ENCODE data around the gene RBM43. TPM values are rescaled to one million over a fixed set of nuclear protein-coding genes. Genes with fewer than 3 reads are reported as not detected.

Gene RBM43
- total RNA-seq, 2 donors from 2014 or later, result 1.1 to 2.4 TPM

DNA sequence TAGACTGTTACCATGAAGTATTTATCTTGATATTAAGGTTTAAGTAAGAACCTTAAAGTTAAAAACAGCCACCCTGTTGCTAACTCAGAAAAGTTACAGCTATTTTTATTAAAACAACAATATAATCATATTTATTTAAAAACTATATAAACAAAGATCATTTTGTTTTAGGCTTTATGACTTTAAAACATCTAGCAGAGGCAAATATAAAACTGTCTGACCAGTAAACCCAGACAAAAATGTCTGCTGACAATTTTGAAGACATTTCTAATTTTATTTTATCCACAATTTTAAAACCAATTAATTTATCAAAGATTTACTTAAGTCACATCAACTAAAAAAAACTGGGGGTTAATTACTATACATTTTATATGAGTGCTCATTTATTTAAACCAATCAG lies 14.2 kb downstream of the RBM43 start:
- peaks cover 19% of the 10 kb centered on the region for H3K9me3 Mint-ChIP-seq
- H3K27me3 ChIP-seq (ENCODE audit: control insufficient read depth, insufficient read depth, low read length, poor library complexity, severe bottlenecking), result no peaks in the 10 kb centered on the region
- H3K36me3 ChIP-seq (ENCODE audit: control insufficient read depth, insufficient read depth, low read length), result no peaks in the 10 kb centered on the region
- H3K27ac Mint-ChIP-seq, result no peak overlapping the region
- H3K9ac ChIP-seq (ENCODE audit: extremely low read depth, low read length, poor library complexity, severe bottlenecking), result no peak overlapping the region
- no peaks in the 10 kb centered on the region for H3K4me1 Mint-ChIP-seq
- H3K4me3 ChIP-seq (ENCODE audit: low read length), result no peak overlapping the region
- no peak for DNase-seq
- no peaks in the 10 kb centered on the region for H3K27me3 Mint-ChIP-seq (ENCODE audit: insufficient read depth)
- H3K36me3 Mint-ChIP-seq (ENCODE audit: low read depth), result peaks cover 26% of the 10 kb centered on the region
- peaks cover 9% of the 10 kb centered on the region for H3K9me3 ChIP-seq (ENCODE audit: control insufficient read depth, low read length)
- TF ChIP-seq, protein P1, sequence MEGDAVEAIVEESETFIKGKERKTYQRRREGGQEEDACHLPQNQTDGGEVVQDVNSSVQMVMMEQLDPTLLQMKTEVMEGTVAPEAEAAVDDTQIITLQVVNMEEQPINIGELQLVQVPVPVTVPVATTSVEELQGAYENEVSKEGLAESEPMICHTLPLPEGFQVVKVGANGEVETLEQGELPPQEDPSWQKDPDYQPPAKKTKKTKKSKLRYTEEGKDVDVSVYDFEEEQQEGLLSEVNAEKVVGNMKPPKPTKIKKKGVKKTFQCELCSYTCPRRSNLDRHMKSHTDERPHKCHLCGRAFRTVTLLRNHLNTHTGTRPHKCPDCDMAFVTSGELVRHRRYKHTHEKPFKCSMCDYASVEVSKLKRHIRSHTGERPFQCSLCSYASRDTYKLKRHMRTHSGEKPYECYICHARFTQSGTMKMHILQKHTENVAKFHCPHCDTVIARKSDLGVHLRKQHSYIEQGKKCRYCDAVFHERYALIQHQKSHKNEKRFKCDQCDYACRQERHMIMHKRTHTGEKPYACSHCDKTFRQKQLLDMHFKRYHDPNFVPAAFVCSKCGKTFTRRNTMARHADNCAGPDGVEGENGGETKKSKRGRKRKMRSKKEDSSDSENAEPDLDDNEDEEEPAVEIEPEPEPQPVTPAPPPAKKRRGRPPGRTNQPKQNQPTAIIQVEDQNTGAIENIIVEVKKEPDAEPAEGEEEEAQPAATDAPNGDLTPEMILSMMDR (conservative IDR thresholded peaks at IDR 0.05), result no peak
- H3K4me1 ChIP-seq (ENCODE audit: control insufficient read depth, insufficient read depth, low read length), result no peaks in the 10 kb centered on the region
- no peak overlapping the region for H3K27ac ChIP-seq (ENCODE audit: low read depth, low read length)
- no peak overlapping the region for H3K4me3 Mint-ChIP-seq

DNA sequence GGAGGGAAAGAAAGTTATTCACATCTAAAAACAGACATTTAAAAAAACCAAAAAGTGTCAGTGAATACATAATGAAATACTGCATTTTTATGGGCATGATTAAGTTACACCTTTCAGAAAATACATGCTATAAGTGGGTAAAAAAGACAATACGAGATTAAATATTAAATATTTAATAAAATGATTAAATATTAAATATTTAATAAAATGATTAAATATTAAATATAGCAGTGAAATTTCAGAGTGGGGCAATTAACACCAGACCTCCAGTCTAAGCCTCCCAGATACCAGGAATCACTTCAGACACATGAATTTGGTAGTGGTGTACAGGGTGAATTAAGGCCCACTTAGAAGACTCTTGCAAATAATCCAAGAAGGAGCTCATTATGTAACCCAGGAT lies 15.5 kb downstream of the RBM43 start:
- Histone ChIP-seq H3K9me3 (ENCODE audit: control insufficient read depth, low read length) (peaks cover 9% of the 10 kb centered on the region), H3K4me1 (ENCODE audit: control insufficient read depth, insufficient read depth, low read length) (no peaks in the 10 kb centered on the region), H3K36me3 (ENCODE audit: control insufficient read depth, insufficient read depth, low read length) (no peaks in the 10 kb centered on the region), H3K27ac (ENCODE audit: low read depth, low read length) (no peak overlapping the region), H3K9ac (ENCODE audit: extremely low read depth, low read length, poor library complexity, severe bottlenecking) (no peak overlapping the region), H3K27me3 (ENCODE audit: control insufficient read depth, insufficient read depth, low read length, poor library complexity, severe bottlenecking) (no peaks in the 10 kb centered on the region), H3K4me3 (ENCODE audit: low read length) (no peak overlapping the region)
- Mint-ChIP-seq H3K27ac (no peak overlapping the region), H3K27me3 (ENCODE audit: insufficient read depth) (no peaks in the 10 kb centered on the region), H3K4me3 (no peak overlapping the region), H3K36me3 (ENCODE audit: low read depth) (peaks cover 19% of the 10 kb centered on the region), H3K9me3 (peaks cover 19% of the 10 kb centered on the region), H3K4me1 (no peaks in the 10 kb centered on the region)
- no peak for DNase-seq
- no CpG with 5 or more reads among the region's 1 CpG for WGBS, 2 experiments (ENCODE audit: insufficient coverage in 1 of 2, insufficient read length in 1 of 2)
- TF ChIP-seq, protein P1 (conservative IDR thresholded peaks at IDR 0.05), result no peak

DNA sequence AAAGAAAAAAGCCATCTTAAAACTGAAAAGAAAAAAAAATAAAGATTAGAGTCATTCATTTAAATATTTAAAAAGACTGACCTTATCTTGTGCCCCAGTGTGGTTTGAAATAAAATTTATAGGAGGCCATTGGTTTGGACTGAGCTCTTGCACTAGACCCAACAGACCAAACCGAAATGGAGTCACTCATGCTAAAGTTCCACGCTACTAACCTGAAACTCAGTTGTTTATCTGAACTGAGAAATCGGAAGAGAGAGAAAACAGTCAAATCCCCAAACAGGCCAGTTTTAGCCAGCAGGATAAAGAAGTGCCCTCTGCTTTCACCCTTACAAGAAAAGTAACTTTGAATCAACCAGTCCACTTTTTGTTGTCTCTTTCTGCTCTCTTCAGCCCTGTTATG lies 18.2 kb downstream of the RBM43 start:
- no peak overlapping the region for H3K27ac ChIP-seq (ENCODE audit: low read depth, low read length)
- H3K4me1 Mint-ChIP-seq, result no peaks in the 10 kb centered on the region
- peaks cover under 1% of the 10 kb centered on the region for H3K36me3 Mint-ChIP-seq (ENCODE audit: low read depth)
- WGBS, 2 experiments (ENCODE audit: insufficient coverage in 1 of 2, insufficient read length in 1 of 2), result 93 to 97% methylated on average over 3 of the region's 3 CpGs
- H3K9me3 ChIP-seq (ENCODE audit: control insufficient read depth, low read length), result peaks cover 4% of the 10 kb centered on the region
- no peak overlapping the region for H3K9ac ChIP-seq (ENCODE audit: extremely low read depth, low read length, poor library complexity, severe bottlenecking)
- no peak overlapping the region for H3K4me3 Mint-ChIP-seq
- no peaks in the 10 kb centered on the region for H3K27me3 ChIP-seq (ENCODE audit: control insufficient read depth, insufficient read depth, low read length, poor library complexity, severe bottlenecking)
- H3K4me3 ChIP-seq (ENCODE audit: low read length), result no peak overlapping the region
- TF ChIP-seq, protein P1 (conservative IDR thresholded peaks at IDR 0.05), result no peak
- no peak overlapping the region for H3K27ac Mint-ChIP-seq
- DNase-seq, result no peak
- H3K27me3 Mint-ChIP-seq (ENCODE audit: insufficient read depth), result no peaks in the 10 kb centered on the region
- H3K9me3 Mint-ChIP-seq, result peaks cover 4% of the 10 kb centered on the region
- no peaks in the 10 kb centered on the region for H3K4me1 ChIP-seq (ENCODE audit: control insufficient read depth, insufficient read depth, low read length)
- H3K36me3 ChIP-seq (ENCODE audit: control insufficient read depth, insufficient read depth, low read length), result no peaks in the 10 kb centered on the region

Data from endodermal cell (in vitro differentiated cells).